HCT116 (cell line): ENCODE data around the gene HYI.
A peak's percentile ranks its signal among the peaks of the same experiment; 100 is the strongest.

Experiments
- ATF3 ChIP-seq: IDR thresholded peaks from 2 replicates; pipeline ENCODE4 v1.6.1; 2012
- CEBPB ChIP-seq: IDR thresholded peaks from 2 replicates; pipeline ENCODE4 v1.6.1; 2012; ENCODE audit warnings: low read depth
- CTCF ChIP-seq, 3 experiments: fragments of 200-600 bp in 1 of 3; sonication (generic) in 1 of 3; IDR thresholded peaks in 2 of 3; conservative IDR thresholded peaks in 1 of 3; 2 replicates each; pipeline ENCODE4 v1.5.1; 2012 to 2017; ENCODE audit warnings: low read depth in 2 of 3, low read length in 2 of 3, antibody characterized with exemption in 1 of 3, borderline replicate concordance in 1 of 3, control low read depth in 1 of 3, mild to moderate bottlenecking in 1 of 3, mixed read lengths in 1 of 3, mixed run types in 1 of 3, moderate library complexity in 1 of 3; ENCODE audit not compliant: insufficient read depth in 1 of 3
- FOSL1 ChIP-seq: IDR thresholded peaks from 2 replicates; pipeline ENCODE4 v1.6.1; 2012; ENCODE audit warnings: low read depth
- POLR2A ChIP-seq: IDR thresholded peaks from 2 replicates; pipeline ENCODE4 v1.7.0; 2011; ENCODE audit warnings: borderline replicate concordance; ENCODE audit not compliant: insufficient read depth, insufficient read length; ENCODE audit errors: extremely low read depth
- POLR2AphosphoS5 ChIP-seq: IDR thresholded peaks from 2 replicates; pipeline ENCODE4 v1.6.1; 2011; ENCODE audit warnings: mild to moderate bottlenecking, low read depth, low read length, moderate library complexity
- SP1 ChIP-seq: IDR thresholded peaks from 2 replicates; pipeline ENCODE4 v1.6.1; 2012; ENCODE audit warnings: low read depth
- ZFX ChIP-seq: fragments of 450-650 bp; IDR thresholded peaks from 2 replicates; pipeline ENCODE4 v1.6.1; 2017
- ZNF274 ChIP-seq: fragments of 200-500 bp; sonication (Bioruptor generic); IDR thresholded peaks from 2 replicates; pipeline ENCODE4 v1.6.1; 2014; ENCODE audit warnings: mild to moderate bottlenecking, low read depth, low read length, inconsistent platforms

DNA sequence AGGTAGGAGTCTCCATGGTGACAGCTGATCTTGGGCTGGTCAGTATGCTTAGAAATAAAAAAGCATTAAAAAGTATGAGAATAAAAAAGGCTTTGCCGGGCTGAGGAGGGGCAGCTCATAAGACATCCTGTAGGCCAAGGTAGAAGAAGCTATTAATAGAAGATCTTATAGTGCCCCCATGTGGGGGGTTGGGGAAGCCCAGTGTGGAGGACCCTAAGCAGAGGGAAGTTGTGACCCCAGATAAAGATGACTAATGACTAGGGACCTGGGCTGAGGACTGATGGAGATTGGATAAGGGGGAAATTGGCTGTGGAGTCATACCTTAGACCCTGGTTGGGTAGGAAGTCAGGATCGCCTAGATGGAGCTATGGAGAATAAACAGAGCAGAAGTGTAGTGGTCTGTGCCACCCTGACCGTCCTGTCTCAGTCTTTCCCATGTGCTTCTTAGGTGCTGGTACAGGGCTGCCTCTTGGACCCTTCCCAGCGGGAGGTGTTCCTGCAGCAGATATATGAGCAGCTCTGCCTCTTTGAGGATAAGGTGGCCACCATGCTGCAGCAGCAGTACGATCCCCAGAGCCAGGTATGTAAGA, 39.0 kb downstream of the HYI start:
- TF ChIP-seq POLR2AphosphoS5 = no peak
- no peak for TF ChIP-seq ZNF274
- TF ChIP-seq CEBPB = no peak
- no peak for TF ChIP-seq ATF3
- no peak for TF ChIP-seq POLR2A
- no peak for TF ChIP-seq SP1
- TF ChIP-seq FOSL1 = no peak
- no peak for TF ChIP-seq ZFX
- TF ChIP-seq CTCF (IDR thresholded peaks at IDR 0.05 in 2 of 3, conservative IDR thresholded peaks at IDR 0.05 in 1 of 3; ENCODE audit: borderline replicate concordance in 1 of 3, insufficient read depth in 1 of 3, low read depth in 2 of 3, low read length in 2 of 3) = peak; percentile 69 to 77 (median 74); a peak in 5 of 6 replicates
